Endothelial cell of umbilical vein (primary cell): ENCODE data around the gene MAP2K7. TPM values are rescaled to one million over a fixed set of nuclear protein-coding genes. Genes with fewer than 3 reads are reported as not detected.

Source experiments
- BruUV-seq: library from RNA; stranded (reverse); fragments of 400-500 nt; replicated peaks from 2 replicates; lab custom pipeline; 2021; lab: Mats Ljungman, UMichigan
- CTCF ChIA-PET: fragments of 300-600, 350-600 bp; sonication (Branson Sonifier 250); formaldehyde crosslinking; loops from one replicate; lab custom pipeline; 2021; ENCODE audit warnings: antibody characterized with exemption, inconsistent platforms; lab: Charles Lee
- POLR2A ChIA-PET: fragments of 300-600, 350-600 bp; sonication (Branson Sonifier 250); formaldehyde crosslinking; loops from one replicate; lab custom pipeline; 2021; ENCODE audit warnings: antibody characterized with exemption, inconsistent platforms; lab: Charles Lee
- DNase-seq: peaks from one replicate; pipeline ENCODE4 v3.0.0-alpha.2; 2011; ENCODE audit warnings: low read depth, low spot score
- FAIRE-seq: peaks from 2 replicates; lab custom pipeline; 2011; peaks lifted over from hg19 to GRCh38; lab: Jason Lieb, UNC
- H2AFZ ChIP-seq: 2 replicates; pipeline ENCODE4 v1.6.0; 2012; ENCODE audit warnings: low read depth, low read length, control low read depth, inconsistent platforms
- H3K27ac ChIP-seq: 2 replicates; pipeline ENCODE4 v1.5.1; 2011; ENCODE audit warnings: low read depth, mild to moderate bottlenecking, control low read depth, low read length, moderate library complexity; ENCODE audit not compliant: insufficient read depth
- H3K27me3 ChIP-seq, 2 experiments: 2 replicates each; pipeline versions ENCODE4 v1.6.0 to v1.6.1; 2011; ENCODE audit warnings: low read length in 2 of 2, mixed read lengths in 1 of 2; ENCODE audit not compliant: control insufficient read depth in 2 of 2, insufficient read depth in 2 of 2
- H3K36me3 ChIP-seq, 2 experiments: 2 replicates in 1 of 2; 3 replicates in 1 of 2; pipeline ENCODE4 v1.5.1; 2011; ENCODE audit warnings: low read length in 2 of 2, mild to moderate bottlenecking in 1 of 2, moderate library complexity in 1 of 2; ENCODE audit not compliant: control insufficient read depth in 2 of 2, insufficient read depth in 2 of 2; ENCODE audit errors: extremely low read depth in 1 of 2
- H3K4me1 ChIP-seq: 3 replicates; pipeline ENCODE4 v1.5.1; 2011; ENCODE audit warnings: mild to moderate bottlenecking, low read length; ENCODE audit not compliant: control insufficient read depth, insufficient read depth; ENCODE audit errors: extremely low read depth
- H3K4me2 ChIP-seq: 2 replicates; pipeline ENCODE4 v1.6.1; 2011; ENCODE audit warnings: low read length, control low read depth, mixed read lengths; ENCODE audit not compliant: insufficient read depth
- H3K4me3 ChIP-seq, 3 experiments: fragments of 200-600 bp in 1 of 3; sonication (generic), shearing (Covaris generic) in 1 of 3; replicated peaks in 1 of 3; 2 replicates each; pipeline ENCODE4 v1.5.1; 2011 to 2016; ENCODE audit warnings: control low read depth in 3 of 3, low read length in 3 of 3, mild to moderate bottlenecking in 2 of 3, inconsistent platforms in 1 of 3, low read depth in 1 of 3, moderate library complexity in 1 of 3; ENCODE audit not compliant: insufficient read depth in 1 of 3
- H3K79me2 ChIP-seq: 2 replicates; pipeline ENCODE4 v1.6.0; 2012; ENCODE audit warnings: low read length, inconsistent platforms; ENCODE audit not compliant: control insufficient read depth, insufficient read depth
- H3K9ac ChIP-seq: replicated peaks from 2 replicates; pipeline ENCODE3; 2011; ENCODE audit warnings: low read length, control low read depth; ENCODE audit not compliant: insufficient read depth; ENCODE audit errors: extremely low read depth
- H3K9me1 ChIP-seq: replicated peaks from 3 replicates; pipeline ENCODE4 v1.6.0; 2011; ENCODE audit warnings: mild to moderate bottlenecking, low read length; ENCODE audit not compliant: control insufficient read depth, insufficient read depth; ENCODE audit errors: extremely low read depth
- H3K9me3 ChIP-seq: replicated peaks from 2 replicates; pipeline ENCODE4 v1.5.1; 2012; ENCODE audit warnings: low read length, inconsistent platforms; ENCODE audit not compliant: control insufficient read depth, insufficient read depth
- H4K20me1 ChIP-seq: replicated peaks from 2 replicates; pipeline ENCODE3; 2011; ENCODE audit warnings: mild to moderate bottlenecking, low read length; ENCODE audit not compliant: control insufficient read depth, insufficient read depth; ENCODE audit errors: extremely low read depth
- EZH2 ChIP-seq: IDR thresholded peaks from 2 replicates; pipeline ENCODE4 v1.6.1; 2012; ENCODE audit warnings: borderline replicate concordance, low read depth, mild to moderate bottlenecking, moderate library complexity, low read length, inconsistent platforms; ENCODE audit not compliant: severe bottlenecking
- FOS ChIP-seq: IDR thresholded peaks from 2 replicates; pipeline ENCODE4 v1.6.1; 2011; ENCODE audit warnings: mild to moderate bottlenecking, low read length, moderate library complexity, borderline replicate concordance; ENCODE audit not compliant: insufficient read depth
- GATA2 ChIP-seq: IDR thresholded peaks from 2 replicates; pipeline ENCODE4 v1.7.0; 2011; ENCODE audit warnings: low read depth, mild to moderate bottlenecking, moderate library complexity, mixed read lengths, low read length; ENCODE audit not compliant: insufficient read length, insufficient read depth
- JUN ChIP-seq: IDR thresholded peaks from 2 replicates; pipeline ENCODE4 v1.6.1; 2011; ENCODE audit warnings: borderline replicate concordance, low read depth; ENCODE audit not compliant: insufficient read length, insufficient read depth
- MYC ChIP-seq: IDR thresholded peaks from one replicate; pipeline ENCODE4 v1.6.1; 2011; ENCODE audit warnings: mild to moderate bottlenecking, low read depth, low read length
- POLR2A ChIP-seq: IDR thresholded peaks from 2 replicates; pipeline ENCODE4 v1.6.1; 2012; ENCODE audit warnings: low read depth, mild to moderate bottlenecking, control low read depth, low read length
- POLR2AphosphoS5 ChIP-seq: IDR thresholded peaks from 2 replicates; pipeline ENCODE4 v1.6.1; 2012; ENCODE audit warnings: low read depth, mild to moderate bottlenecking, control low read depth, low read length, moderate library complexity; ENCODE audit not compliant: insufficient read depth
- dilution Hi-C: fragments of 300-500 bp; cut with MboI; formaldehyde crosslinking; loops from one replicate; pipeline ENCODE4 v1.15.0; 2019; ENCODE audit warnings: low sequenced_read_pairs; ENCODE audit not compliant: extremely low pct_ligation_motif_present
- intact Hi-C: fragments of 100-400 bp; cut with micrococcal nuclease; formaldehyde crosslinking; loops from one replicate; pipeline ENCODE4 v1.10.0; 2022
- polyA plus RNA-seq, 4 experiments: library from polyadenylated mRNA; depleted of rRNA in 3 of 4; stranded (reverse) in 3 of 4; unstranded in 1 of 4; fragments of >200 nt; gene quantifications; 2 replicates each; pipeline versions ENCODE4 v1.2.1 to v1.2.3, GENCODE V29; 2011 to 2012; ENCODE audit warnings: missing spikeins in 1 of 4
- total RNA-seq: library from RNA; stranded (reverse); gene quantifications from 2 replicates; pipeline ENCODE4 v1.2.3, GENCODE V29; 2021
- TF ChIP-seq, protein P1 (sequence below), 2 donors: IDR thresholded peaks; 1 replicate in 1 of 2; 2 replicates in 1 of 2; pipeline ENCODE4 v1.5.1; 2011; ENCODE audit warnings: low read length in 2 of 2, mild to moderate bottlenecking in 2 of 2, moderate library complexity in 2 of 2, control low read depth in 1 of 2, inconsistent platforms in 1 of 2, low read depth in 1 of 2; ENCODE audit not compliant: insufficient read depth in 1 of 2; ENCODE audit errors: extremely low read depth in 1 of 2
- TF ChIP-seq, protein P2 (sequence below): IDR thresholded peaks from 2 replicates; pipeline ENCODE4 v1.6.1; 2011; ENCODE audit not compliant: insufficient read depth, insufficient read length

The MAP2K7 gene
- total and polyA plus RNA-seq, 2 donors (not counting 3 experiments of a cell fraction or from before 2014, with no cell fraction given): 13.8 to 36.0 TPM

DNA sequence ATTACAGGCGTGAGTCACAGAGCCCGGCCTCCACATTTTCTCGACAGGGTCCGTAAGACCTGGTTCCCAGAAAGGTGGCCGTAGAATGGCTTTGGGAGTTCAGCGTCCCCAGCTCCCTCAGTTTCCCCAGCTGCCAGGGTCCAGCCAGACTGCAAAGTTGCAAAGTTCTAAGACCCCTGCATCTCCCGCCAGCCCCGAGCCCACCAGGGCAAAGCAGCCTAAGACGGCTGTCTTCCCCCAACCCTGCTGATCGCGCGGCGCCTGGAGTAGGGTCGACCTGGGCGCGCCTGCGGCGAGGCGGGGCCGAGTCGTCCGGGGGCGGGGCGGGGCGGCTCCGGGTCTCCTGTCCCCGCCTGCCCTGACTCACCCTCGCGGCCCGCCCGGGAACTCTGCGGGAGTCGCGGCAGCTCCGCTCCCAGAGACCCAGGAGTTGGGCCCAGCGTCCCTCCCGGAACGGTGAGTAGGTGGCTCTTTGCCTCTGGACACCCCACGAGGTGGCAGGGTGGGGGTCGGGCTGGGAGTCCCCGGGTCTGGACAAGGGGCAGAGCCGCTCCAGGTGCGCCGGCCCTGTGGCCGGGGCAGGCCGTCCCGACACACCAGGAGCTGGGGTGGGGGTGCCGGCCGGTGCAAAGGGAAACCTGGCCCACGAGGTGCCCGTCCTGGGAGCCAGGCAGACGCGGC is 15.4 kb upstream of the MAP2K7 start, which contains the start of gene LRRC8E:
TSS of gene LRRC8E (plus strand) at position 366 of the 681 bp plus-strand sequence. CDS start 7,094 bp downstream, outside the sequence.
- Histone ChIP-seq H3K27ac (peak within 1 kb of the TSS; percentile 22), H3K27me3 (no peaks in the 10 kb centered on the region), H2AFZ (peak within 1 kb of the TSS; percentile 96), H3K4me3 (peak within 1 kb of the TSS; percentile 31 to 43 (median 42)), H3K4me1 (peaks cover 8% of the 10 kb centered on the region), H4K20me1 (no peaks in the 10 kb centered on the region), H3K4me2 (peak within 1 kb of the TSS; percentile 62), H3K36me3 (no peaks in the 10 kb centered on the region), H3K79me2 (no peaks in the 10 kb centered on the region), H3K9me3 (no peaks in the 10 kb centered on the region), H3K9ac (peak within 1 kb of the TSS; percentile 51), H3K9me1 (no peaks in the 10 kb centered on the region)
- BruUV-seq: no TSS peak
- POLR2A ChIA-PET: no interaction called here
- CTCF ChIA-PET: interaction anchor here (1.0 to 4.7 kb wide), 4 partner anchors 9 to 207 kb away, joined by 3 to 20 read pairs (median 4); partner anchors contain the start of gene TRAPPC5
- intact Hi-C loops (loop anchor here (1.0 kb wide), 1 partner anchor 15 kb away; the partner anchor contains the start of gene MAP2K7), dilution Hi-C loops (no loop called here)
- TF ChIP-seq MYC (no peak), FOS (peak; percentile 47), EZH2 (no peak), GATA2 (no peak), POLR2A (no peak), POLR2AphosphoS5 (peak; percentile 33), JUN (no peak)
- TF ChIP-seq, protein P1, sequence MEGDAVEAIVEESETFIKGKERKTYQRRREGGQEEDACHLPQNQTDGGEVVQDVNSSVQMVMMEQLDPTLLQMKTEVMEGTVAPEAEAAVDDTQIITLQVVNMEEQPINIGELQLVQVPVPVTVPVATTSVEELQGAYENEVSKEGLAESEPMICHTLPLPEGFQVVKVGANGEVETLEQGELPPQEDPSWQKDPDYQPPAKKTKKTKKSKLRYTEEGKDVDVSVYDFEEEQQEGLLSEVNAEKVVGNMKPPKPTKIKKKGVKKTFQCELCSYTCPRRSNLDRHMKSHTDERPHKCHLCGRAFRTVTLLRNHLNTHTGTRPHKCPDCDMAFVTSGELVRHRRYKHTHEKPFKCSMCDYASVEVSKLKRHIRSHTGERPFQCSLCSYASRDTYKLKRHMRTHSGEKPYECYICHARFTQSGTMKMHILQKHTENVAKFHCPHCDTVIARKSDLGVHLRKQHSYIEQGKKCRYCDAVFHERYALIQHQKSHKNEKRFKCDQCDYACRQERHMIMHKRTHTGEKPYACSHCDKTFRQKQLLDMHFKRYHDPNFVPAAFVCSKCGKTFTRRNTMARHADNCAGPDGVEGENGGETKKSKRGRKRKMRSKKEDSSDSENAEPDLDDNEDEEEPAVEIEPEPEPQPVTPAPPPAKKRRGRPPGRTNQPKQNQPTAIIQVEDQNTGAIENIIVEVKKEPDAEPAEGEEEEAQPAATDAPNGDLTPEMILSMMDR (IDR thresholded peaks at IDR 0.05; ENCODE audit: extremely low read depth in 1 of 2, insufficient read depth in 1 of 2, low read depth in 1 of 2, low read length in 2 of 2): no peak
- TF ChIP-seq, protein P2, sequence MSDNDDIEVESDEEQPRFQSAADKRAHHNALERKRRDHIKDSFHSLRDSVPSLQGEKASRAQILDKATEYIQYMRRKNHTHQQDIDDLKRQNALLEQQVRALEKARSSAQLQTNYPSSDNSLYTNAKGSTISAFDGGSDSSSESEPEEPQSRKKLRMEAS: no peak
- FAIRE-seq (peak; percentile 35), DNase-seq (peak; percentile 33)
